HL-60 (cell line): ENCODE measurements around the gene SYT13.

Experiments used
- DNase-seq, 2 experiments: peaks; one replicate each; pipeline ENCODE4 v3.0.0-alpha.2; 2010 to 2020; ENCODE audit warnings: low read depth in 1 of 2, low spot score in 1 of 2
- H3K27ac ChIP-seq: fragments of 250-450 bp; sonication (Bioruptor Pico); replicated peaks from 2 replicates; pipeline ENCODE4 v1.5.1; 2020; ENCODE audit warnings: mild to moderate bottlenecking, moderate library complexity
- H3K27me3 ChIP-seq: fragments of 250-450 bp; sonication (Bioruptor Pico); 2 replicates; pipeline ENCODE4 v1.5.1; 2021; ENCODE audit warnings: mild to moderate bottlenecking, moderate library complexity; ENCODE audit not compliant: insufficient read depth, poor library complexity, severe bottlenecking
- H3K4me3 ChIP-seq: replicated peaks from 2 replicates; pipeline ENCODE4 v1.5.1; 2011; ENCODE audit warnings: mild to moderate bottlenecking, control low read depth, low read length; ENCODE audit not compliant: insufficient read depth
- CTCF ChIP-seq: IDR thresholded peaks from one replicate; pipeline ENCODE4 v1.5.1; 2011; ENCODE audit warnings: low read length, control low read depth, inconsistent platforms; ENCODE audit not compliant: insufficient read depth
- GABPA ChIP-seq: IDR thresholded peaks from 2 replicates; pipeline ENCODE4 v1.6.1; 2012; ENCODE audit warnings: low read depth
- POLR2AphosphoS5 ChIP-seq: IDR thresholded peaks from 2 replicates; pipeline ENCODE4 v1.6.1; 2012; ENCODE audit warnings: low read depth
- REST ChIP-seq: IDR thresholded peaks from 2 replicates; pipeline ENCODE4 v1.6.1; 2012; ENCODE audit warnings: low read depth; ENCODE audit not compliant: insufficient replicate concordance
- SPI1 ChIP-seq: IDR thresholded peaks from 2 replicates; pipeline ENCODE4 v1.6.1; 2012; ENCODE audit warnings: low read depth, mild to moderate bottlenecking, borderline replicate concordance

The SYT13 gene

GRCh38 chr11:45263773-45264172, 22.4 kb downstream of the SYT13 start:
- no peak overlapping the region for H3K4me3 ChIP-seq
- TF ChIP-seq CTCF (no peak), GABPA (no peak)
- no peaks in the 10 kb centered on the region for H3K27me3 ChIP-seq
- no peak for DNase-seq
- H3K27ac ChIP-seq, result no peak overlapping the region

- Histone ChIP-seq H3K27ac (no peak overlapping the region), H3K4me3 (no peak overlapping the region), H3K27me3 (no peaks in the 10 kb centered on the region)
- DNase-seq, result no peak
- TF ChIP-seq REST, result no peak
- no peak for TF ChIP-seq POLR2AphosphoS5
- TF ChIP-seq CTCF, result no peak
- no peak for TF ChIP-seq GABPA
- TF ChIP-seq SPI1, result no peak
Observed at GRCh38 chr11:45262900-45263299, 23.2 kb downstream of the SYT13 start.

- no peak for DNase-seq
- Histone ChIP-seq H3K27me3 (no peaks in the 10 kb centered on the region), H3K27ac (no peak overlapping the region), H3K4me3 (no peak overlapping the region)
- TF ChIP-seq REST (no peak), SPI1 (no peak)
Observed at GRCh38 chr11:45260071-45260470, 26.1 kb downstream of the SYT13 start.

GRCh38 chr11:45259592-45259991, 26.5 kb downstream of the SYT13 start:
- Histone ChIP-seq H3K27ac (no peak overlapping the region), H3K4me3 (no peak overlapping the region), H3K27me3 (no peaks in the 10 kb centered on the region)
- TF ChIP-seq REST, result no peak
- no peak for TF ChIP-seq CTCF
- no peak for TF ChIP-seq GABPA
- TF ChIP-seq POLR2AphosphoS5, result no peak
- no peak for TF ChIP-seq SPI1
- no peak for DNase-seq
